PC-9 (cell line): Measurements from ENCODE around the gene C5. TPM values are rescaled to one million over a fixed set of nuclear protein-coding genes. Genes with fewer than 3 reads are reported as not detected.

ENCODE experiments used
- BruUV-seq: library from RNA; stranded (reverse); fragments of 400-500 nt; replicated peaks from 2 replicates; lab custom pipeline; 2021; lab: Mats Ljungman, UMichigan
- CTCF ChIA-PET: fragments of 300-600 bp; sonication (Branson Sonifier 250); formaldehyde crosslinking; loops from one replicate; lab custom pipeline; 2022; ENCODE audit warnings: antibody characterized with exemption; lab: Charles Lee
- POLR2A ChIA-PET: fragments of 300-600 bp; sonication (Branson Sonifier 250); formaldehyde crosslinking; loops from one replicate; lab custom pipeline; 2022; ENCODE audit warnings: antibody characterized with exemption; ENCODE audit not compliant: unreplicated experiment; lab: Charles Lee
- DNase-seq, 2 experiments: peaks; one replicate each; pipeline versions ENCODE4 v3.0.0 to v3.0.0-alpha.2; 2015 to 2022; ENCODE audit warnings: mixed read lengths in 1 of 2
- H2AFZ ChIP-seq: fragments of 200-600 bp; sonication (generic); 2 replicates; pipeline ENCODE4 v1.8.1; 2017; ENCODE audit warnings: antibody characterized with exemption
- H3F3A ChIP-seq: fragments of 200-600 bp; sonication (generic); 2 replicates; pipeline ENCODE4 v1.8.1; 2017; ENCODE audit warnings: antibody characterized with exemption, mild to moderate bottlenecking, low read depth; ENCODE audit not compliant: insufficient read depth
- H3K27ac ChIP-seq: fragments of 200-600 bp; sonication (generic); 2 replicates; pipeline ENCODE4 v1.6.1; 2016; ENCODE audit warnings: mixed run types
- H3K27me3 ChIP-seq: fragments of 200-600 bp; sonication (generic); 2 replicates; pipeline ENCODE4 v1.6.1; 2016; ENCODE audit warnings: low read depth, mixed run types; ENCODE audit not compliant: insufficient read depth
- H3K36me3 ChIP-seq: fragments of 200-600 bp; sonication (generic); 2 replicates; pipeline ENCODE4 v1.6.1; 2016; ENCODE audit warnings: low read depth, mixed run types
- H3K4me1 ChIP-seq: fragments of 200-600 bp; sonication (generic); replicated peaks from 2 replicates; pipeline ENCODE4 v1.6.1; 2016; ENCODE audit warnings: mixed run types; ENCODE audit not compliant: insufficient read depth
- H3K4me2 ChIP-seq: fragments of 200-600 bp; sonication (generic); 2 replicates; pipeline ENCODE4 v1.6.1; 2017; ENCODE audit warnings: mixed run types
- H3K4me3 ChIP-seq: fragments of 200-600 bp; sonication (generic); 2 replicates; pipeline ENCODE4 v1.6.1; 2016; ENCODE audit warnings: mixed run types
- H3K79me2 ChIP-seq: fragments of 200-600 bp; sonication (generic); 2 replicates; pipeline ENCODE4 v1.6.1; 2017; ENCODE audit warnings: low read depth, mixed run types
- H3K9me2 ChIP-seq: fragments of 200-600 bp; sonication (generic); 2 replicates; pipeline ENCODE4 v1.8.1; 2017; ENCODE audit warnings: mild to moderate bottlenecking; ENCODE audit not compliant: insufficient read depth
- H3K9me3 ChIP-seq: fragments of 200-600 bp; sonication (generic); 2 replicates; pipeline ENCODE4 v1.8.1; 2016; ENCODE audit warnings: low read depth; ENCODE audit not compliant: insufficient read depth
- H4K20me1 ChIP-seq: fragments of 200-600 bp; sonication (generic); 2 replicates; pipeline ENCODE4 v1.8.1; 2017; ENCODE audit not compliant: insufficient read depth
- CTCF ChIP-seq: fragments of 200-600 bp; sonication (generic); conservative IDR thresholded peaks from 2 replicates; pipeline ENCODE4 v1.6.1; 2017; ENCODE audit warnings: mixed run types, antibody characterized with exemption, mild to moderate bottlenecking, moderate library complexity
- EZH2 ChIP-seq: fragments of 200-600 bp; sonication (generic); IDR thresholded peaks from 2 replicates; pipeline ENCODE4 v1.8.0; 2017; ENCODE audit warnings: antibody characterized with exemption, low read depth
- intact Hi-C: fragments of 100-400 bp; cut with micrococcal nuclease; formaldehyde crosslinking; loops from one replicate; pipeline ENCODE4 v1.10.0; 2022; ENCODE audit not compliant: unreplicated experiment
- total RNA-seq: library from RNA; stranded (reverse); gene quantifications from 2 replicates; pipeline ENCODE4 v1.2.3, GENCODE V29; 2021

C5 gene
- total RNA-seq, 1 experiment from 2014 or later, result 11.5 TPM

- no peak for DNase-seq
- H3K27ac ChIP-seq, result no peak overlapping the region
- no peak for TF ChIP-seq EZH2
- no peak for TF ChIP-seq CTCF
- H3F3A ChIP-seq, result no peaks in the 10 kb centered on the region
- BruUV-seq, result no TSS peak
- no peaks in the 10 kb centered on the region for H3K79me2 ChIP-seq
- ChIA-PET CTCF (no interaction called here), POLR2A (no interaction called here)
- H4K20me1 ChIP-seq, result no peaks in the 10 kb centered on the region
- intact Hi-C loops, result no loop called here
- H3K27me3 ChIP-seq, result no peaks in the 10 kb centered on the region
- no peaks in the 10 kb centered on the region for H3K4me1 ChIP-seq
- no peak overlapping the region for H3K4me2 ChIP-seq
- H3K9me2 ChIP-seq, result peaks cover 2% of the 10 kb centered on the region
- H3K36me3 ChIP-seq, result no peaks in the 10 kb centered on the region
- H3K9me3 ChIP-seq, result no peaks in the 10 kb centered on the region
- H3K4me3 ChIP-seq, result no peak overlapping the region
- no peak overlapping the region for H2AFZ ChIP-seq
Observed at GRCh38 chr9:120951960-120952618, 98.0 kb downstream of the C5 start.

GRCh38 chr9:120950421-120951388, 99.4 kb downstream of the C5 start:
- ChIA-PET CTCF (no interaction called here), POLR2A (no interaction called here)
- Histone ChIP-seq H3F3A (no peaks in the 10 kb centered on the region), H3K27me3 (no peaks in the 10 kb centered on the region), H3K36me3 (no peaks in the 10 kb centered on the region), H3K9me3 (no peaks in the 10 kb centered on the region), H4K20me1 (no peaks in the 10 kb centered on the region), H3K27ac (no peak overlapping the region), H3K4me3 (no peak overlapping the region), H2AFZ (no peak overlapping the region), H3K79me2 (no peaks in the 10 kb centered on the region), H3K4me2 (no peak overlapping the region), H3K9me2 (no peaks in the 10 kb centered on the region), H3K4me1 (no peaks in the 10 kb centered on the region)
- no peak for DNase-seq
- BruUV-seq, result no TSS peak
- intact Hi-C loops, result no loop called here
- TF ChIP-seq EZH2 (no peak), CTCF (no peak)

GRCh38 chr9:120949290-120949689, 100.8 kb downstream of the C5 start:
- BruUV-seq, result no TSS peak
- Histone ChIP-seq H3K9me2 (no peaks in the 10 kb centered on the region), H3K36me3 (no peaks in the 10 kb centered on the region), H3F3A (no peaks in the 10 kb centered on the region), H4K20me1 (no peaks in the 10 kb centered on the region), H3K27ac (no peak overlapping the region), H3K4me2 (no peak overlapping the region), H3K9me3 (no peaks in the 10 kb centered on the region), H2AFZ (no peak overlapping the region), H3K4me1 (no peaks in the 10 kb centered on the region), H3K79me2 (no peaks in the 10 kb centered on the region), H3K4me3 (no peak overlapping the region), H3K27me3 (no peaks in the 10 kb centered on the region)
- DNase-seq, result no peak
- intact Hi-C loops, result no loop called here
- ChIA-PET CTCF (no interaction called here), POLR2A (no interaction called here)
- TF ChIP-seq CTCF, result no peak
- TF ChIP-seq EZH2, result no peak
